Body of pancreas (tissue), 4 donors: ENCODE results near the gene RHBDL1.

Experiments
- POLR2A ChIP-seq, 3 donors: fragments of 450-650 bp; IDR thresholded peaks; one replicate each; pipeline ENCODE4 v1.6.1; 2016; ENCODE audit warnings: antibody characterized with exemption in 3 of 3, mild to moderate bottlenecking in 2 of 3
- TF ChIP-seq, protein P1 (sequence below), 7 experiments: fragments of 450-650 bp in 4 of 7; fragments of 200-600 bp in 3 of 7; sonication (generic) in 3 of 7; IDR thresholded peaks; one replicate each; pipeline ENCODE4 v1.5.1; 2016 to 2019; ENCODE audit warnings: antibody characterized with exemption in 7 of 7

DNA sequence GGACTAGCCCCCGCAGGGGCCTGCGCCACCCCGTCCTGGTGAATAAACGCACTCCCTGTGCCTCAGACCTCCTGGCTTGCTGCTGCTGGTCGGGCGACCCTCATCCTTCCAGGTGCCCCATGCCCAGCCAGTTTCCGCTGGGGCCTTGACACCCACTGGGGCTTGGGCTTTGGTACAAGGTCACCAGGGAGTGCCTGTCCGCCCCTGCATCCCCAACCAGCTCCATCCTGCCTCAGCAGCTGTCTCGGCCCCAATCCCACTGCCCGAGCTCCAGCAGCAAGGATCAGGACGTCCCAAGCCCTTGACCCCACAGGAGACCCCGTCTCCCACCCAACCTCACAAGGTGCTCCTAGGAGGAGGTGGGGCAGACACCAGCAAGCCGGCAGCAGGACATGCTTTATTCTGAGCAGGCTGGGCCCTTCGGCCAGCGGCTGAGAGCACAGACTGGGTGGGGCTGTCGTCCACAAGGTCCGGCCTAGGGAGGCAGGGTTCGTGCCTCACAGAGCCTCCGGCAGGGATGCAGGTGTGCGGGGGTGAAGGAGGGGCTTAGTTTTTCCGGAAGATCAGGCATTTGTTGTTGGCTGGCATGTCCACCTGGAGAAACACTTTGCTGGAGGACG is 41.3 kb upstream of the RHBDL1 start:
- no peak for TF ChIP-seq POLR2A (IDR thresholded peaks at IDR 0.05)
- TF ChIP-seq, protein P1, sequence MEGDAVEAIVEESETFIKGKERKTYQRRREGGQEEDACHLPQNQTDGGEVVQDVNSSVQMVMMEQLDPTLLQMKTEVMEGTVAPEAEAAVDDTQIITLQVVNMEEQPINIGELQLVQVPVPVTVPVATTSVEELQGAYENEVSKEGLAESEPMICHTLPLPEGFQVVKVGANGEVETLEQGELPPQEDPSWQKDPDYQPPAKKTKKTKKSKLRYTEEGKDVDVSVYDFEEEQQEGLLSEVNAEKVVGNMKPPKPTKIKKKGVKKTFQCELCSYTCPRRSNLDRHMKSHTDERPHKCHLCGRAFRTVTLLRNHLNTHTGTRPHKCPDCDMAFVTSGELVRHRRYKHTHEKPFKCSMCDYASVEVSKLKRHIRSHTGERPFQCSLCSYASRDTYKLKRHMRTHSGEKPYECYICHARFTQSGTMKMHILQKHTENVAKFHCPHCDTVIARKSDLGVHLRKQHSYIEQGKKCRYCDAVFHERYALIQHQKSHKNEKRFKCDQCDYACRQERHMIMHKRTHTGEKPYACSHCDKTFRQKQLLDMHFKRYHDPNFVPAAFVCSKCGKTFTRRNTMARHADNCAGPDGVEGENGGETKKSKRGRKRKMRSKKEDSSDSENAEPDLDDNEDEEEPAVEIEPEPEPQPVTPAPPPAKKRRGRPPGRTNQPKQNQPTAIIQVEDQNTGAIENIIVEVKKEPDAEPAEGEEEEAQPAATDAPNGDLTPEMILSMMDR (IDR thresholded peaks at IDR 0.05): no peak
